Glomerular visceral epithelial cell (primary cell): ENCODE results near the gene RPAP2.
"Not testable (repeated sequence)": the region's sequence is repeated elsewhere in the genome, so short reads cannot be mapped to it uniquely, and the experiment has no call there.

ENCODE experiments used
- DNase-seq: peaks from one replicate; pipeline ENCODE4 v3.0.0-alpha.2; 2016; ENCODE audit errors: extremely low spot score

The RPAP2 gene

GRCh38 chr1:92323473-92324453, 24.9 kb downstream of the RPAP2 start:
- DNase-seq = no peak

GRCh38 chr1:92324784-92325183, 25.9 kb downstream of the RPAP2 start:
- DNase-seq = no peak

GRCh38 chr1:92326681-92327080, 27.8 kb downstream of the RPAP2 start:
- DNase-seq = no peak

- no peak for DNase-seq
Observed at GRCh38 chr1:92327794-92328193, 28.9 kb downstream of the RPAP2 start.

GRCh38 chr1:92329347-92330129, 30.7 kb downstream of the RPAP2 start:
- no peak for DNase-seq

DNA sequence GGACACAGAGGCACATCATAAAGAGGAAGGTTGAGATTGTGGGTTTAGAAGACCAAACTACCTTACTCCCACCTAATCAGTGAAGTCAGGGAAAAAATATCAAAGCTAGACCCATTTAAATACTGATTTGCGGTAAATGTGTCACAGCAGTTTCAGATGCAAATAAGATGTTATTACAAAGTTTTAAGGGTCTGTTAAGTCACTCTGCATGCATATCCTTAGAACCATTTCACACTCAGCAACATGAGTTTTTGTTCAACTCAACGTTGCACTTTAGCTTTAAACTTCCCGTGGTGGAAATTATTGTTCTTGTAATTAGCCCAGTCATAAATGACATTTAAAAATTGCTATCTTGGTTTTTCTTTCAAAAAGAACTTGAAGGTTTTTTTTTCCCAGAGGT, 34.8 kb downstream of the RPAP2 start:
- no peak for DNase-seq

GRCh38 chr1:92340154-92340553, 41.3 kb downstream of the RPAP2 start:
- DNase-seq = no peak

GRCh38 chr1:92342401-92342800, 43.5 kb downstream of the RPAP2 start:
- DNase-seq = no peak

GRCh38 chr1:92343061-92343460, 44.2 kb downstream of the RPAP2 start:
- DNase-seq = no peak

DNA sequence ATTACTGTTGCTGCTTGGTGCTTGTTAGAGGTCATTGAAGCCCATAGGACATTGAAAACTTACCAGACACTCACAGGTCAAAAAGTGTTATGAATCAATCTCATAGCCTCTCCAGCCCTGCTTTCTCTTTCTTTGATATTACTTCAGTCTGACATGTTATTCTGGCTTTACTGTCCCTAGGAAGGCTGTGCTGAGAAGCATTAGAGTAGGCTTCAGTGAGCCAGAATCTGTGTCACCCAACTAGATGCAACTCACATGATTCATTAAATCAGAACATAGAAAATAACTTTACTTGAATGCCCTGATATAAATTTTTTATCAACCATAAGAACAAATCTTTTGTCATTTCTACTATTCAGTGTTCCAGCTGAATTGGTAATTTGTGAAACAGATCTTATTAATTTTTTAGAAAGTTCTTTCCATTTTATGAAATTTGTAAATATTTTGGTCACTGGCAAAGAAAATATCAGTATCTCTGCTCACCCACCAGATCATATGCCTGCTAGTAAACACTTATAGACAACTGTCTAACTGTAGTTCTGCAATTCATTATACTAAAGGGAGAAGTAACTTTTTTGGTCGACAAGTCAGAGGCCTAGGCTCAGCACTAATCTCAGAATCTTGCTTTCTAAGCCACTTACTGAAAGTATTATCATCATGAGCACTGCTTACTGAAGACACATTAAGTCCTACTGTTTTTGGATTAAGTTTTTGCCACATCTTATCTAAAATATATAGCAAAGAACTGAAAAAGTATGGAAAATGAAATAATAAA, 48.2 kb downstream of the RPAP2 start:
- no peak for DNase-seq

DNA sequence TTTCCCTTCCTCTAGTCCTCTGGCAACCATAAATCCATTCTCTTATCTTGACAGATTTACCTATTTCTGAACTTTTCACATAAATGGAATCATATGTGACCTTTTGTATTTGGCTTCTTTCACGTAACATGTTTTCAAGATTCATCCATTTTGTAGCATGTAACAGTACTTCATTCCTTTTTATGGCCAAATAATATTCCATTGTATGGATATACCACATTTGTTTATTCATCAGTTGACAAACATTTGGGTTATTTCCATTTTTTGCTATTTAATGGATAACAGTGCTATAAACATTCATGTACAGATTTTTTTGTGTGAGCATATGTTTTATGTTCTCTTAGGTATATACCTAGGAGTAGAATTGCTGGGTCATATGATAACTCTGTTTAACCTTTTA, 54.0 kb downstream of the RPAP2 start:
- DNase-seq = no peak

DNA sequence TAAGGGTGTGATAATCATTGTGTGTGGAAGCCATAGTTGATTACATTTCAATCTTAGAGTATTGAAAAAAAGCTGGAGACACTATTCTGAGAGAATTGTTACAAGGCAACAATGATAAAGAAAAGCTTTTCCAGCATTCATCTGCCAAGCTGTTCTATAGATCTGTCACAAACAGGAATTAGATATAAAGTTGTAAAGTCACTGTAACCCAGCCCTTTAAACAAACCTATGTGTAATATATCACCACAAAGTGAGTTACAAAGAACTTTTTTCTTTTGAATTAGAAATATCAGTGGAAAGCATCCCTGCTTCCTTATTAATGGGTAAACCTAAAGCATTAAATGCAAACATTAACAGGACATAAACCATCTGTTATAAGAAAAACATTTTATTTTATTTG, 55.4 kb downstream of the RPAP2 start:
- no peak for DNase-seq

DNA sequence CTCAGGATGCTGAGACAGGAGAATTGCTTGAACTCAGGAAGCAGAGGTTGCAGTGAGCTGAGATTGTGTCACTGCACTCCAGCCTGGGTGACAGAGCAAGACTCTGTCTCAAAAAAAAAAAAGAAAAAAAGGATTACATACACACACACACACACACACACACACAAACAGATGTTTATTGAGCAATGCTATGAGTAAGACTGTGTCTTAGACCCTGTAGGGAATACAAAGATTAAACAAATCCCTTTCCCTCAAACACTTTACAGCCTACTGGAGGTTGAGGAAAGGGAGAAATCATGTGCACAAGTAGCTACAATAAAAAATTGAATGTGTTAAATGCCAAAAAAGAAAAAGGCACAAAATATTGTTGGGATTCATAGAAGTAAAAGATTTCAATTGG, 58.1 kb downstream of the RPAP2 start:
- no peak for DNase-seq

DNA sequence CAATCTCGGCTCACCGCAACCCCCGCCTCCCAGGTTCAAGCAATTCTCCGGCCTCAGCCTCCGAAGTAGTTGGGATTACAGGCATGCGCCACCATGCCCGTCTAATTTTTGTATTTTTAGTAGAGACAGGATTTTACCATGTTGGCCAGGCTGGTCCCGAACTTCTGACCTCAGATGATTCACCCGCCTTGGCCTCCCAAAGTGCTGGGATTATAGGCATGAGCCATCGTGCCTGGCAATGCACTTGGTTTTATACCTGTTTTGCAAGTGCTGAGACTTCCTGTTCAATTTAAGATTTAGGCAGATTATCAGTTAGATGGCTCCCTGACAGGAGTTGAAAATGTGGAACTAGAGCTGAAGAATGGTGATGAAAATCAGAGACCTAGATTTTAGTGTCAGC, 60.5 kb downstream of the RPAP2 start:
- not testable (repeated sequence) for DNase-seq

DNA sequence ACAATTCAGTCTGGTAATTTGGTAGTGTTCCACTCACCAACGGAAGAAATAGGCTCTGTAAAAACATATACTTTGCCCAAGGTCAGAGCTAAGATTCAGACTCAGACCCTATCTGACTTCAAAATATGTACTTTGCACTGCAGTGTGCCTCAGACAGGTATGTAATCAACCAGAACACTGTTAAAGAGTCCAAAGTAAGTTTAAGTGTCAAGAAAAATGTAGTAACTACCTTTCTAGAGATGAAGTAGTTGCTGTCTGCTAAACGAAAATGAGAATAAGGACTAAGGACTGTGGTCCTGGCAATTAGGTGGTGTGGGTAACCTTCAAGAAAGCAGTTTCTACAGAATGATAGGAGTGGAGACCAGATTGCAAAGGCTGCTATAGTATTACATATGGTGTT, 61.1 kb downstream of the RPAP2 start:
- no peak for DNase-seq

DNA sequence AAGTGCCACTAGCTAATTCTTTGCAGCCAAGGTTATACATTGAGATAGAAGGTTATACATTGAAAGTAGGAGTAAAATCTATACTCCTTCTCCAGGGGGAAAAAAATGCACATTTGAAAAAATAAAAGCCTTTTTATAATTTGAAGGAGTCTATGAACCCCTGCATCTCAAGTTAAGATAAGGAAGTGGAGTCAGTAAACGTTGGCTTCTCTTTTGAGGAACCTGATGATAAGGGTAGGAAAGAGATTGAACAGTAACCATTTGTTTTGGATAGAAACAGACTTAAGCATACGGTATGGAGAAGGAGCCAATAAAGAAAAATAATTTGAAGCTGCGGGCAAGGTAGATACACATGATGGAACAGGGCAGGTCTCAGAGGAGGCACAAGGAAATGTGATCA, 64.1 kb downstream of the RPAP2 start:
- no peak for DNase-seq

DNA sequence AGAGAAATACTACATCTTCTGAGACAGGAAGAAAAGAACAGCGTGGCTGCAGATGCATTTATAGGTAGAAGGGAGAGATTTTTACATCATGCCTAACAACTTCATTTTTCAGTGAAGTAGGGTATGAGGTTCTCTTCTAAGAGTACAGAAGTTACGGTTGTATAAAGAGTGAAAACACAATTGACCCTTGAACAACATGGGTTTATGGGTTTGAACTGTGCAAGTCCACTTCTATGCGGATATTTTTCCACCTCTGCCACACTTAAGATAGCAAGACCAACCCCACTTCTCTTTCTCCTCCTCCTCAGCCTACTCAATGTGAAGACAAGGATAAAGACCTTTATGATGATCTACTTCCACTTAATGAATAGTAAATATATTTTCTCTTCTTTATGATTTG, 64.5 kb downstream of the RPAP2 start:
- no peak for DNase-seq

GRCh38 chr1:92365378-92366039, 66.7 kb downstream of the RPAP2 start:
- DNase-seq = no peak

DNA sequence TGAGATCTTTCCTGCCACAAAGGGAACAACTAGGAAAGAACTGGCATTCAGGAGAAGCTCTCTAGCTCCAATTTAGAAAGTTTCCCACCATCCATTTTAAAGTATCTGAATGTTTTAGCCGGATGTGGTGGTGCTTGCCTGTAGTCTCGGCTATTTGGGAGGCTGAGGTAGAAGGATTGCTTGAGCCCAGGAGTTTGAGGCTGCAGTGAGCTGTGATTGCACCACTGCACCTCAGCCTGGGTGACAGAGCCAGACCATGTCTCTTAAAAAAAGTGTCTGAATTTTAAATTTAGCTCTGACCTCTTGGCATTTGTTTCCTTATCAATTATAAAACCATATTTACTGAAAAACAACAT, 67.2 kb downstream of the RPAP2 start:
- no peak for DNase-seq

DNA sequence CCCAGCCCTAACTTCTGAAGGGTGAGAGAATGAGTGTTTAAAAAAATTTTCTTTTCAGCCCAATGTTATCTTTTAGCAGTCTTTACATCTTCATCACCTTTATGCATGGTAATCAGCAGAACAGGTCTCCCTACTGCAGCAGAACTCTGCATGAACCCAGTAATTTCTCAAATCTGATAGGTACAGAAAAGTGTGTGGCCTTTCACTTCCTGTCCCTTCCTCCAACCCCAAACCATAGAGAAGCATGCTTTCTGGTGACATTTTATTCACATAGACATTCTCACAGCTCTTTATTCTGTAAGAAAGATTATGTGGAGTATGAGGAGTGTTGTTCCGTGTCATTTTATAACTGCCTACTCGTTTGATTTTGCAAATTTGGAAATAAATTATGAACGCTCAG, 68.6 kb downstream of the RPAP2 start:
- no peak for DNase-seq

DNA sequence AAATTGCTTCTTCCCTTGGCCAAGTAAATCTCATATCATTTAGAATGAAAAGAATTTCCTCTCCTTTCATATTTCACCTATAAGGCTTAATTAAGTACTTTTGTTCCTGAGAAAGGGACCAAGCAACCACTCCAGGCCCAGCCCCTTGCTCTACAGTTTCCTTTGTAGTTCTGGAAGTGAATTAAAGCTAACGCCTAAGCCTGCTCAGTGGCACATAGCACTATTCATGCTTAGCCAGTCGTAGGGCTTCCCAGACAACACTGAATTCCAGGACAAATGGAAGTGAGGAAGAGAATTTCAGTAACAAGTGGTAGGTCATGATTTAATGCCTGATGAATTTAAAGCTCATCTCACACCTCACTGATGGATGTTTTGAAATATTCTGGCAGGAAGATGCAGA, 73.3 kb downstream of the RPAP2 start:
- no peak for DNase-seq

GRCh38 chr1:92374223-92374622, 75.4 kb downstream of the RPAP2 start:
- DNase-seq = no peak
